B cell (primary cell): ENCODE results near the gene CBX5. TPM values are rescaled to one million over a fixed set of nuclear protein-coding genes. Genes with fewer than 3 reads are reported as not detected.

Experiments used
- ATAC-seq: fragments of 200-7000 bp; cut with Tn5 transposase; one replicate; pipeline ENCODE4 v1.10.0; 2021; ENCODE audit warnings: low read depth, mild to moderate bottlenecking, moderate number of reproducible peaks, moderate library complexity
- CTCF ChIA-PET: fragments of 350-600 bp; sonication (Branson Sonifier 250); formaldehyde crosslinking; loops from one replicate; lab custom pipeline; 2021; ENCODE audit warnings: antibody characterized with exemption, inconsistent platforms; lab: Charles Lee
- POLR2A ChIA-PET: fragments of 350-600 bp; sonication (Branson Sonifier 250); formaldehyde crosslinking; loops from one replicate; lab custom pipeline; 2021; ENCODE audit warnings: antibody characterized with exemption; lab: Charles Lee
- DNase-seq: peaks from one replicate; pipeline ENCODE4 v3.0.0; 2013
- H2AFZ ChIP-seq: 2 replicates; pipeline ENCODE4 v1.6.1; 2012; ENCODE audit warnings: mild to moderate bottlenecking, low read depth, low read length; ENCODE audit not compliant: insufficient read depth, poor library complexity, severe bottlenecking
- H3K27ac ChIP-seq, 2 donors: 1 replicate in 1 of 2; 2 replicates in 1 of 2; pipeline ENCODE4 v1.5.1; 2012 to 2013; ENCODE audit warnings: low read length in 2 of 2, mild to moderate bottlenecking in 2 of 2, moderate library complexity in 1 of 2
- H3K27me3 ChIP-seq, 4 experiments: fragments of 200-600 bp in 1 of 4; sonication (generic) in 1 of 4; replicated peaks in 1 of 4; 1 replicate in 2 of 4; 2 replicates in 2 of 4; pipeline versions ENCODE4 v1.6.1 to v1.7.0; 2013 to 2016; ENCODE audit warnings: low read length in 3 of 4, mild to moderate bottlenecking in 2 of 4, mixed read lengths in 1 of 4, moderate library complexity in 1 of 4; ENCODE audit not compliant: insufficient read depth in 4 of 4, control insufficient read depth in 3 of 4; ENCODE audit errors: control extremely low read depth in 1 of 4
- H3K36me3 ChIP-seq, 2 experiments: replicated peaks in 1 of 2; 1 replicate in 1 of 2; 2 replicates in 1 of 2; pipeline versions ENCODE4 v1.6.1 to v1.7.1; 2013; ENCODE audit warnings: low read length in 1 of 2; ENCODE audit not compliant: insufficient read depth in 2 of 2, control insufficient read depth in 1 of 2; ENCODE audit errors: control extremely low read depth in 1 of 2, extremely low read depth in 1 of 2
- H3K4me1 ChIP-seq, 2 donors: fragments of 200-600 bp in 1 of 2; sonication (generic) in 1 of 2; 1 replicate in 1 of 2; 2 replicates in 1 of 2; pipeline versions ENCODE4 v1.5.1 to v1.6.1; 2013 to 2017; ENCODE audit warnings: low read length in 2 of 2; ENCODE audit not compliant: control insufficient read depth in 2 of 2, insufficient read depth in 2 of 2
- H3K4me2 ChIP-seq: replicated peaks from 2 replicates; pipeline ENCODE3; 2012; ENCODE audit warnings: mild to moderate bottlenecking, low read depth, low read length; ENCODE audit not compliant: poor library complexity, severe bottlenecking
- H3K4me3 ChIP-seq, 5 experiments: fragments of 200-600 bp in 1 of 5; sonication (generic) in 1 of 5; 1 replicate in 3 of 5; 2 replicates in 2 of 5; pipeline versions ENCODE4 v1.5.1 to v1.7.0; 2011 to 2016; ENCODE audit warnings: low read length in 4 of 5, mild to moderate bottlenecking in 4 of 5, low read depth in 2 of 5, control low read depth in 1 of 5, moderate library complexity in 1 of 5; ENCODE audit not compliant: insufficient read depth in 1 of 5; ENCODE audit errors: control extremely low read depth in 1 of 5, extremely low read depth in 1 of 5
- H3K79me2 ChIP-seq: fragments of 200-600 bp; sonication (generic); one replicate; pipeline ENCODE4 v1.6.0; 2016; ENCODE audit warnings: low read length; ENCODE audit not compliant: control insufficient read depth, insufficient read depth
- H3K9ac ChIP-seq: fragments of 200-600 bp; sonication (generic); 2 replicates; pipeline ENCODE4 v1.6.1; 2017; ENCODE audit warnings: mild to moderate bottlenecking, low read length, moderate library complexity
- H3K9me3 ChIP-seq, 3 donors: one replicate each; pipeline versions ENCODE4 v1.6.1 to v1.7.1; 2013; ENCODE audit warnings: low read length in 2 of 3; ENCODE audit not compliant: control insufficient read depth in 2 of 3, insufficient read depth in 1 of 3; ENCODE audit errors: control extremely low read depth in 1 of 3
- H4K20me1 ChIP-seq: 2 replicates; pipeline ENCODE4 v1.6.0; 2012; ENCODE audit warnings: mild to moderate bottlenecking, low read length; ENCODE audit not compliant: insufficient read depth, control insufficient read depth, poor library complexity, severe bottlenecking
- H3K27ac Mint-ChIP-seq: one replicate; pipeline ENCODE4 v1.8.0; 2021; ENCODE audit warnings: mixed read lengths
- H3K27me3 Mint-ChIP-seq: one replicate; pipeline ENCODE4 v1.8.0; 2021; ENCODE audit warnings: mixed read lengths
- H3K4me1 Mint-ChIP-seq: one replicate; pipeline ENCODE4 v1.8.0; 2021; ENCODE audit warnings: mixed read lengths
- H3K4me3 Mint-ChIP-seq: one replicate; pipeline ENCODE4 v1.8.0; 2021; ENCODE audit warnings: mixed read lengths
- H3K9me3 Mint-ChIP-seq: one replicate; pipeline ENCODE4 v1.8.0; 2022; ENCODE audit warnings: mixed read lengths; ENCODE audit not compliant: insufficient read depth
- CTCF ChIP-seq: fragments of 200-600 bp; IDR thresholded peaks from one replicate; pipeline ENCODE4 v1.8.0; 2022; ENCODE audit warnings: antibody characterized with exemption, mild to moderate bottlenecking
- EZH2 ChIP-seq: IDR thresholded peaks from 2 replicates; pipeline ENCODE4 v1.6.1; 2012; ENCODE audit warnings: borderline replicate concordance, low read depth, mild to moderate bottlenecking, moderate library complexity, low read length; ENCODE audit not compliant: insufficient read depth, poor library complexity, severe bottlenecking
- WGBS: methylation state at CpG from one replicate; pipeline ENCODE4 v1.1.5; 2013; ENCODE audit warnings: missing lambda C conversion rate; ENCODE audit not compliant: insufficient coverage; 5-methylcytosine and 5-hydroxymethylcytosine counted together
- intact Hi-C: fragments of 100-400 bp; cut with micrococcal nuclease; formaldehyde crosslinking; loops from one replicate; pipeline ENCODE4 v1.10.0; 2022
- polyA plus RNA-seq: library from polyadenylated mRNA; depleted of rRNA; stranded (reverse); fragments of >200 nt; gene quantifications from 2 replicates; pipeline ENCODE4 v1.2.3, GENCODE V29; 2012
- total RNA-seq, 2 donors: library from RNA; stranded (reverse); fragments of 120-200 nt in 1 of 2; gene quantifications; 1 replicate in 1 of 2; 2 replicates in 1 of 2; pipeline versions ENCODE4 v1.2.3 to v1.2.4, GENCODE V29; 2013 to 2022

The CBX5 gene
- total and polyA plus RNA-seq, 2 donors (not counting 1 experiment from before 2014, with no cell fraction given) = 10.5 to 66.2 TPM

GRCh38 chr12:54222609-54223008 is 57.3 kb downstream of the CBX5 start:
- Histone ChIP-seq H3K36me3 (no peaks in the 10 kb centered on the region), H3K27ac (no peak overlapping the region), H4K20me1 (no peaks in the 10 kb centered on the region), H3K4me2 (no peak overlapping the region), H3K9ac (no peak overlapping the region), H3K4me1 (peaks cover 5 to 12% of the 10 kb centered on the region in 2 donors), H3K79me2 (no peaks in the 10 kb centered on the region), H3K4me3 (no peak overlapping the region), H3K9me3 (peaks cover 0 to 6% (median 0%) of the 10 kb centered on the region in 3 donors), H2AFZ (no peak overlapping the region), H3K27me3 (peaks cover 0 to 1% (median 0%) of the 10 kb centered on the region in 4 experiments)
- 100% methylated on average over 1 of the region's 1 CpG for WGBS
- no peak overlapping the region for H3K4me3 Mint-ChIP-seq
- intact Hi-C loops = no loop called here
- no peaks in the 10 kb centered on the region for H3K27me3 Mint-ChIP-seq
- peaks cover 13% of the 10 kb centered on the region for H3K4me1 Mint-ChIP-seq
- DNase-seq (no peak), ATAC-seq (no peak)
- ChIA-PET CTCF (interaction anchor here (0.6 to 1.6 kb wide), 5 partner anchors 8 to 21 kb away, joined by 3 to 7 read pairs (median 3); no protein-coding TSS in a partner anchor), POLR2A (interaction anchor here (0.6 kb wide), 1 partner anchor 784 kb away, joined by 3 read pairs; no protein-coding TSS in a partner anchor)
- no peak overlapping the region for H3K27ac Mint-ChIP-seq
- TF ChIP-seq EZH2 = no peak
- TF ChIP-seq CTCF = no peak
- no peaks in the 10 kb centered on the region for H3K9me3 Mint-ChIP-seq

- ChIA-PET POLR2A (no interaction called here), CTCF (interaction anchor here (0.6 to 5.0 kb wide), 7 partner anchors 20 to 158 kb away, joined by 3 to 26 read pairs (median 9); partner anchors contain the start of gene COPZ1)
- Histone ChIP-seq H2AFZ (no peak overlapping the region), H3K27ac (no peak overlapping the region), H4K20me1 (no peaks in the 10 kb centered on the region), H3K4me1 (peaks cover 16 to 21% of the 10 kb centered on the region in 2 donors), H3K4me2 (no peak overlapping the region), H3K9ac (no peak overlapping the region), H3K36me3 (no peaks in the 10 kb centered on the region), H3K9me3 (peaks cover 0 to 7% (median 0%) of the 10 kb centered on the region in 3 donors), H3K79me2 (no peaks in the 10 kb centered on the region), H3K4me3 (no peak overlapping the region), H3K27me3 (peaks cover 0 to 6% (median 0%) of the 10 kb centered on the region in 4 experiments)
- H3K27me3 Mint-ChIP-seq = no peaks in the 10 kb centered on the region
- TF ChIP-seq CTCF (no peak), EZH2 (no peak)
- peaks cover 21% of the 10 kb centered on the region for H3K4me1 Mint-ChIP-seq
- intact Hi-C loops = loop anchor here (2.0 kb wide), 1 partner anchor 103 kb away; the partner anchor contains the start of gene COPZ1
- H3K4me3 Mint-ChIP-seq = no peak overlapping the region
- 73% methylated on average over 6 of the region's 6 CpGs for WGBS
- ATAC-seq (no peak), DNase-seq (no peak)
- H3K9me3 Mint-ChIP-seq = no peaks in the 10 kb centered on the region
- no peak overlapping the region for H3K27ac Mint-ChIP-seq
Observed at GRCh38 chr12:54221402-54221984, 58.4 kb downstream of the CBX5 start.
